Transverse colon (tissue), 4 donors: ENCODE measurements around the gene DPPA4.

Experiments used
- CTCF ChIP-seq, 5 experiments: fragments of 200-600 bp in 3 of 5; fragments of 450-650 bp in 2 of 5; sonication (generic) in 3 of 5; IDR thresholded peaks; 1 replicate in 2 of 5; 2 replicates in 3 of 5; pipeline ENCODE4 v1.5.1; 2016 to 2017; ENCODE audit warnings: antibody characterized with exemption in 5 of 5, inconsistent platforms in 3 of 5, mild to moderate bottlenecking in 2 of 5, moderate library complexity in 1 of 5
- EP300 ChIP-seq: sonication (generic); formaldehyde crosslinking; IDR thresholded peaks from one replicate; pipeline ENCODE4 v1.6.1; 2017; ENCODE audit warnings: antibody characterized with exemption, low read depth
- POLR2A ChIP-seq: fragments of 450-650 bp; IDR thresholded peaks from one replicate; pipeline ENCODE4 v1.6.1; 2016; ENCODE audit warnings: antibody characterized with exemption, mild to moderate bottlenecking, moderate library complexity
- POLR2AphosphoS5 ChIP-seq, 3 donors: sonication (generic); formaldehyde crosslinking; IDR thresholded peaks; one replicate each; pipeline ENCODE4 v1.6.1; 2016; ENCODE audit warnings: antibody characterized with exemption in 3 of 3

GRCh38 chr3:109278546-109278945 lies 58.8 kb downstream of the DPPA4 start:
- TF ChIP-seq CTCF (IDR thresholded peaks at IDR 0.05): no peak
- no peak for TF ChIP-seq POLR2A
- no peak for TF ChIP-seq POLR2AphosphoS5 (IDR thresholded peaks at IDR 0.05)
- TF ChIP-seq EP300: no peak
